Activated CD4-positive, alpha-beta T cell treated with anti-CD3 and anti-CD28 coated beads for 24 hours (primary cell): Measurements from ENCODE around the gene TBC1D9.
"Not testable (repeated sequence)": the region's sequence is repeated elsewhere in the genome, so short reads cannot be mapped to it uniquely, and the experiment has no call there.

ENCODE experiments used
- DNase-seq, 2 donors: peaks; one replicate each; pipeline ENCODE4 v3.0.0-alpha.2; 2020; ENCODE audit warnings: low read depth in 2 of 2

Gene TBC1D9

DNA sequence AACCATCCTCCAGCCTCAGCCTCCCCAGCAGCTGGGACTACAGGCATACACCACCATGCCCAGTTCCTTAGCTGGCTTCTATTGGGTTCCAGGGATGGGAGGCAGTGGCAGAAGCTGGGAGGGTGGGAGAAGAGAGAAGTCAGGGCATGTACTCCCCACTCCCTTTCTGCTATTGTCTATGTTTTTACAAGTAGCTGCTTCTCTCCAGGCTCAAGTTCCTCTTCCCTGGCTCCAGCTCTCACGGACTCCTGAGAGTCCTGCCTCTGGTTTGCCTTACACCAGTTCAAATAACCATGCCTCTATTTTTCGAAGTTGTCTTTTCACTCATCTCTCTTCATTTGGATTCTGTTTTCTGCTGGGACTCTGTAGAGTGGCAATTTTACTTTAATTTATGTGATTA lies 2.9 kb downstream of the TBC1D9 start:
- no peak for DNase-seq

DNA sequence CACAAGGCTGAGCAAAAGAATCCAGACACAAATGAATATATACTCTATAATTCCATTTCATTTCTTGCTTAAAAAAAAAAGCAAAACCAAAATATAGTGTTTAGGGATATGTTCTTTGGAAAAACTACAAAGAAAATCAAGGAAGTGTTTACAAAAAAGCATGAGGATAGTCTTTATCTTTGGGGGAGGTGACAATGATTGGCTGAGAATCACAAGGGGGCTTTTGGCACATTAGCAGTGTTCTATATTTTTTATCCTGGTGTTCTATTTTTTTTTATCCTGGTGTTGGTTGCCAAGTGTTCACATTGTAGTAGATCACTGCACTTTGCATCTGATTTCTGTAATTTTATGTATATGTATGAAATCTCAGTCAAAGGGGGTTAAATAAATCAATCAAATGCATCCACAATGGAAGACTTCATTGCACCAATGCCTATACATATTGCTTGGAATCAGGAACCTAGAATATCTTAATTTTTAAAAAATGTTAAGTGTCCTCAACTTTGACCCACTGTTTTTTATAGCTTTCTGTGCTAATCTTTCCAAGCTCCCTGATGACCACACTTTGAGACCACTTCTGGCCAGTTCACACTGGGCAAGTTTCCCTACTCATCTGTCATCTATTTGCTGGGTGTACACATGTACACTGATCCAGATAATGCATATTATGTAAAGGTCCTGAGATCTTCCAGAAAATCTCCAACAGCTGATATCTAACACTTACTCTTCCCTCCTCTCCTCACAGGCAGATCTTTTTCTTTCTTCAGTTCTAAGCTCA lies 3.7 kb downstream of the TBC1D9 start:
- no peak for DNase-seq

DNA sequence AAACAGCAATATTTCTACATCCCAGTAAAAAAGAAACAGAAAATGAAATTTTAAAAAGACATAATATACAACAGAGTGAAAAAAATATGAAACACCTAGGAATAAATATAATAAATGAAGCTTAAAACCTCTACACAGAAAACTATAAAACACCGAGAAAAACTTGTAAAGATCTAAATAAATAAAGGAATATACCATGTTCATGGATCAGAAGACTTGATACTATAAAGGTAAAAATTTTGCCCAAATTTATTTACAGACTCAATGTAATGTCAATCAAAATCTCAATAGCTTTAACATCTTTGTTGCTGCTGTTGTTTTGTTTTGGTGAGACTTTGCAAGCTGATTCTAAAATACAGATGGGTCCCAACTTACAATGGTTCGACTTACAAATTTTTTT lies 5.7 kb downstream of the TBC1D9 start:
- no peak for DNase-seq

DNA sequence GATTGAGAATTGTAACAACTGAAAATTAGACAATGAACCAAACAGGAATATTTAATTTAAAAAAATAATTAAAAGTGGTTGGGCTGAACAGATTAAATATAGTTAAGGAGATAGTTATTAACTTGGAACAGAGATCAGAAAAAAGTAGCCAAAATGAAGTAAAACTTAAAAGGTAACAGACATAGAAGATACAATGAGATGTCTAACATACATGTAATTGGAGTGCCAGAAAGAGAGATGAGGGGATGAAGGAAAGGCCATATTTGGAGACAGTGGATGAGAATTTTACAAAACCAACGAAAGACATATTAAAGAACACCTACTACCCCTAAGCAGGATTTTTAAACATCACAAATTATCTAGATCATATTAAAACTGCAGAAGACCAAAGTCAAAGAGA lies 8.0 kb downstream of the TBC1D9 start:
- no peak for DNase-seq

DNA sequence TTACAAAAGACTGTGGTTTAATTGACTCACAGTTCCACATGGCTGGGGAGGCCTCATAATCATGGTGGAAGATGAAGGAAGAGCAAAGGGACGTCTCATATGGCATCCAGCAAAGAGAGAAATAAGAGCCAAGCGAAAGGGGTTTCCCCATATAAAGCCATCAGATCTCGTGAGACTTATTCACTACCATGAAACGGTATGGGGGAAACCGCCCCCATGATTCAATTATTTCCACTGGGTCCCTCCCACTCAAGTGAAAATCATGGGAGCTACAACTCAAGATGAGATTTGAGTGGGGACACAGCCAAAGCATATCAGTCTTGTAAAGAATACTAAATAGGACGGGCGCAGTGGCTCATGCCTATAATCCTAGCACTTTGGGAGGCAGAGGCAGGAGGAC lies 9.6 kb downstream of the TBC1D9 start:
- not testable (repeated sequence) for DNase-seq

DNA sequence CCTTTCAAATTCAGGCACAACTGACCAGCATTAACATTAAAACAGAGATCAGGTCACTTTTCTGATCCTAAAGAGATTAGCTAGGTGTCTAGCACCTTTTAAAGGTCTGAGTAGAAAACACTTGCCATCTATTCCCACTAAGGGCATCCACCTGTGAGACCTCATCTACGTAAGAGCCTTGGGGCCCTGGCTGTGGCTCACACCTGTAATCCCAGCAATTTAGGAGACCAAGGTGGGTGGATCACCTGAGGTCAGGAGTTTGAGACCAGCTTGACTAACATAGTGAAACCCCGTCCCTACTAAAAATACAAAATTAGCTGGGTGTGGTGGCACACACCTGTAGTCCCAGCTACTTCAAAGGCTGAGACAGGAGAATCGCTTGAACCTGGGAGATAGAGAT lies 11.8 kb downstream of the TBC1D9 start:
- DNase-seq, result no peak

DNA sequence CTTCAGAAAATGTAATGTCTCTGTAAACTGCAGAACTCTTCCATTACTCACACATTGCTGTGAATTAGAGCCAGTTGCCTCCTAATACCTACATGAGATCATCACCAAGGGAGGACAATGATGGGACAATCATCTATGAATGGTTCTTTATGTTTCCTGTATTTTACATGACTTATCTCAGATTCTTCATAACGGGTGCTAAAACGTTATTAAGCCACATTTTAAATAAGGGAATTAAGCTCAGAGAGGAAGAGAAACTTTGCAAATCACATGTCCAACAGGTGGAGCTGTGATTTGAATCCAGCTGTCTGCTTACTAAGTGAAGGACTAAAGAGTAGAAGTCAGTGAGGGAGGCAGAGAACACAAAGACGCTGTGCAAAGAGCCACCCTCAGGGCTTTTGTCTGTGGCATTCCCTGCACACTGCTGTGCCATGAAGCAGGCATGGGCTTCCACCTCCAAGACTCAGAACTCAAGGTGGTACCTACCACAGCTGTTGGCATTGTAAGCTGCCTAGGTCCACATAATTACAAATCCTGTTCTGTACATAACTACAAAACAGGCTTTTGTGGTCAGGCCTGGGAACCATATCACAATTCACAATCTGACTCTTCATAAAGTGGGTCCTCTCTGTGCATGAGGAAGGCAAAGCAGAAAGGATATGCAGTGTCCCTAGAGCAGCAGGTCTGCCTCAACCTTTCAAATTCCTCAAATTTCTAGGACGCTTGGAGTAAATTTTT lies 12.8 kb downstream of the TBC1D9 start:
- no peak for DNase-seq

DNA sequence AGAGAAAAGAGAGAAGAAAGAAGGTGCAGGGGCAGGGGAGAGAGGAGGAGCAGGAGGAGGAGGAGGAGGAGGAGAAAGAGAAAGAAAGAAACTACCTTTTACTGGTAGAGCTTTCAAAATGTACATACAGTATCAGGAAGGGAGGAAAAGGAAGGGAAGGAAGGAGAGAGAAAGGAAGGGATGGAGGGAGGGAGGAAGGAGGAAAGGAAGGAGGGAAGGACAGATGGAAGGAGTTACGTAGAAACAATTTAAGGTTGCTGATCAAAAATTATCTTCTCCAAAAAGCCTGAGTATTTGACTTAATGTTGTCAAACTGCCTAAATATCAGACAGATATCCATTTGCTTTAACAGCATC lies 13.4 kb downstream of the TBC1D9 start:
- DNase-seq, result no peak

DNA sequence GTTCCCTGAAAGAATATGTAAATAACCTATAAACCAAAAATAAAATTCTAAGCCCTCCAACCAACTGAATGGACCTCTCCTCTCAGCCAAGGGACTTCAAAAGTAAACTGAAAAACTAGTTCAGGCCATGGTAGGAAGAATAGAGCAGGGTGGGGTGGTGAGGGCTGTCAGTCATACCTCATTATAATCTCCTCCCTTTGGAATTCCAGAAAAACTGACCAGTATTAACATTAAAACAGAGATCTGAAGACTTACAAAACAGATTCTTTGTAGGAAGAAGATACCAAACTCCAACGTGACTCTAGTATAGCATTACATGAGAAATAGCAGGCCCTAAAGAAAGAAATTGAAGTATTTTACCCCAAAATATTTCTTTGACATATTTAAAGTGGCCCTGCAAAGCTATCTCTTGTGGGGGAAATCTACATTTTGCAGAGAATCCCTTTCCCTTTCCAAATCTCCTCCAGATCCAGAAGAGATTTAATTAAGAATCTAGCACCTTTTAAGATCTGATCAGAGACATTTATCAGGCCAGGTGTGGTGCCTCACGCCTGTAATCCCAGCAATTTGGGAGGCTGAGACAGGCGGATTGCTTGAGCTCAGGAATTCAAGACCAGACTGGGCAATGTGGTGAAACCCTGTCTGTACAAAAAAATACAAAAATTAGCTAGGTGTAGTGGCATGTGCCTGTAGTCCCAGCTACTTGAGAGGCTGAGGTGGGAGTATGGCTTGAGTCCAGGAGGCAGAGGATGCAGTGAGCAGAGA lies 15.1 kb downstream of the TBC1D9 start:
- DNase-seq, result no peak

DNA sequence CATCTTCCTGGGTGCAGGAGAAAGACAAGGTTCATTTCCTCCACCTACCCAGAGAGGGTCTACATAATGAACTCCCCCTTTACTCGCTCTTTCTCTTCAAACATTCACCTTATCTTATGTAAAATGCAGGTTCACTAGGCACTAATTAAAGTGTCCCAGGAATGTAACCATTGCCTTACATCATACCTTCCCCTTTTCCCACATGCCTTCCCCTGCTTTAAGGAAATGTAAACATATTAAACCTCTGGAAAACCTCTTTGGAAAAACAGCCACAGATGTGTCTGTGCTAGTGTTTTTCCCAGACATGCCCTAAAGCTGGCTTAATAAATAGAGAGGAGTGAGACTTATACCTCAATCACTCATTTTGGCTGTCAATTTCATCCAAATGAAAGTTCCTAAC lies 15.8 kb downstream of the TBC1D9 start:
- DNase-seq, result no peak

DNA sequence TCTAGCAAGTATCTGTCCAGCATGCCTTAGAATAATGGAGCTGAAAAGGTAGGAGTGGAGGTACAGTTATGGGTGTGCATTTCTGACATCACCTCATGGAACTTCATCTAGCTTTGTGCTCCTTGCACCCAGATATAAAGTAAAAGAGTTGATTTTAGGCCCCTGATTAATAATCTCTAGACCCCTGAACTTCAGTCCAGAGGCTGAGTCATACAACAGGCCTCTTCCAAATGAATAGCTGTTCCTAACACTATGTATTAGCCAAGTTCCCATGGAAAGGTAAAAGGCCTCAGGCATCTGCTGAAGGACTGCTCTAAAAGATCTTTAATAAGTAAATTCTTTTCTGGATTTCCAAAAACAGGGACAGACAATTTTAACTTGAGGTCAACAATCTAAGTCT lies 16.2 kb downstream of the TBC1D9 start:
- no peak for DNase-seq

DNA sequence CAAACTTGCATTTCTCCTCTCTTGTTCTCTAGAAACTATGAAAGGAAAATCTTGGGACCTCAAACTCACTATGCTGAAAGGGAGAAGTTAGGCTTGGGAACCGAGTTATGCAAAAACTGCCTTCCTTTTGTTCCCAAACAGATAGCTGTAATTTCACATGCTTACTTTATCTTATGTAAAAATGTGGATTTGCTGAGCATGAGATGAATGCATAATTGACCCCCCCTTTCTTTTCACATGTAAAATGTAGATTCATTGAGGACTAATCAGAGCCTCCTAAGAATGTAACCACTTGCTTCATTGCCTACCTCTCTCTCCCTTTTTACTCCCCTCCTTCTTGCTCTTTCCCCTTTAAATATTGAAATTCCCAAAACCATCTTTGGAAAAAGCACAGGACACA lies 18.0 kb downstream of the TBC1D9 start:
- no peak for DNase-seq

DNA sequence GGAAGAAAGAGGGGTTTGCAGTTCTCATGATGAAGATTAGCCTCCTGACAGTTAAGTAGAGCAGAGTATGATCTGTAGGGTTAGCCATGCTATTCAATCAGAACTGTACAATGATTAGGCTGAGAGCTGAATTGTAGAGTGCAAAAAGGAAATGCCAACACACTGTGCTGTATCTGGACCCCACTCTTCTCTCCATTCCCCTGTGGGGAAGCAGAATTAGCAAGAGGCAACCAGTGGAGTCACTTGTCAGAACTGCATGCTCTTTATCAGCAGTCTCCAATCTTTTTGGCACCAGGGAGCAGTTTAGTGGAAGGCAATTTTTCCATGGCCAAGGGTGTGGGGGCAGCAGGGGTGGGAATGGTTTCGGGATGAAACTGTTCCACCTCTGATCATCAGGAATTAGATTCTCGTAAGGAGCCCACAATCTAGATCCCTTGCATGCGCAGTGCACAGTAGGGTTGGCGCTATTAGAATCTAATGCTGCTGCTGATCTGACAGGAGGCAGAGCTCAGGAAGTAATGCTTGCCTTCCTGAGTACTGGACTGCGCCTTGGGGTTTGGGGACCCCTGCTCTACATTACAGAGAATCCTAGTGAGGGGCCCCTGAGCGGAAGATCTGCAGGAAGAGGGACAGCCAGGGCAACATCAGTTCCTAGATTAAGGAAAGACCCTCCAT lies 19.4 kb downstream of the TBC1D9 start:
- DNase-seq, result no peak

DNA sequence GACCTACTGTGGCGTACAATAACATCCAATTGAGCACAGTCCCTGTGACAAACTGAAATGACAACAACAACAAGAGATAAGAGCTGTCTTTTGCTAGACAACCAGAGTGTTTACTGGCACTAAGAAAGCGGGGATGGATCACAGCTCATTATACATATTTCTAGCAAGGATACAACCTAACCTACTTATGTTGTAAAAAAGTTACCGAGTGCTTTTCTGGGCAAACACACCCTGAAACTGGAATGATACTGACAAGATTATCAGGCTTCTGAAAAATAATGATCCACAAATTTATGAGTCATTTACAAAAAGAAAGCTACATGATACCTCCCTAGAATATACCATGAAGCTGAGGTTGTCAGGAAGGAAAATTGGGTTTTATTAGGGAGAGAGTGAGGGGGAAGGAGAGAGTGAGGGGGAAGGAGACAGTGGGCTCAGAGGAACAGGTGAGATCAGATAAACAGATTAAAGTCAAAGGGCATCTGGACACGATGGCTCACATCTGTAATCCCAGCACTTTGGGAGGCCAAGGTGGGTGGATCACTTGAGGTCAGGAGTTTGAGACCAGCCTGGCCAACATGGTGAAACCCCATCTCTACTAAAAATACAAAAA lies 20.3 kb downstream of the TBC1D9 start:
- DNase-seq, result no peak

DNA sequence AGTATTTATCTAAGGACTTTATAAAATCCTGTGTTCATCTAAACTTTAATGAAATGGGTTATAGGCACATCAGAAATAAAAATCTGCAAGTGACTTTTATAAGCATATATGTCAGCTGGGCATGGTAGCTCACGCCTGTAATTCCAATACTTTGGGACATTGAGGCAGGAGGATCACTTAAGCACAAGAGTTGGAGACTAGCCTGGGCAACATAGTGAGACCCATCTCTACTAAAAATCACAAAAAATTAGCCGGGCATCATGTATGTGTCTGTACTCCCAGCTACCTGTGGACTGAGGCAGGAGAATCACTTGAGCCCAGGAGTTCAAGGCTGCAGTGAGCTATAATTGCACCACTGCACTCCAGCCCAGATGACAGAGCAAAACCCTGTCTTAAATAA lies 20.9 kb downstream of the TBC1D9 start:
- DNase-seq, result no peak

DNA sequence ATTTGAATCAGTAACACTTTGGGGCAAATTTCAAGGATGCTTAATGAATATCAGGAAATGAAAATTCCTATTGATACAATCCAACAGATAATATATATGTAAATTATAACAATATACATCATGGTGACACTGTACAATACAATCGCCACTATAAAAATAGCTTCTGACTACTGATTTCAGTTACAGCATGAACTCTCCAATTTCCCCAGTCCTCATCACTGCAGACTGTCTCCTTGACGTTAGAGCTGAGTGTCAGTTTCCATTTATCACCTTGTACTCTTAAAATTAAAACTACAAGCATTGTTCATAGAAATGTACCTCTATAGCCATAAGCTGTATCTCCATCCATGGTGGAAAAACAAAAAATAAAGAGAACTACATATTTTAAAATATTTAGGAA lies 23.4 kb downstream of the TBC1D9 start:
- DNase-seq, result no peak

DNA sequence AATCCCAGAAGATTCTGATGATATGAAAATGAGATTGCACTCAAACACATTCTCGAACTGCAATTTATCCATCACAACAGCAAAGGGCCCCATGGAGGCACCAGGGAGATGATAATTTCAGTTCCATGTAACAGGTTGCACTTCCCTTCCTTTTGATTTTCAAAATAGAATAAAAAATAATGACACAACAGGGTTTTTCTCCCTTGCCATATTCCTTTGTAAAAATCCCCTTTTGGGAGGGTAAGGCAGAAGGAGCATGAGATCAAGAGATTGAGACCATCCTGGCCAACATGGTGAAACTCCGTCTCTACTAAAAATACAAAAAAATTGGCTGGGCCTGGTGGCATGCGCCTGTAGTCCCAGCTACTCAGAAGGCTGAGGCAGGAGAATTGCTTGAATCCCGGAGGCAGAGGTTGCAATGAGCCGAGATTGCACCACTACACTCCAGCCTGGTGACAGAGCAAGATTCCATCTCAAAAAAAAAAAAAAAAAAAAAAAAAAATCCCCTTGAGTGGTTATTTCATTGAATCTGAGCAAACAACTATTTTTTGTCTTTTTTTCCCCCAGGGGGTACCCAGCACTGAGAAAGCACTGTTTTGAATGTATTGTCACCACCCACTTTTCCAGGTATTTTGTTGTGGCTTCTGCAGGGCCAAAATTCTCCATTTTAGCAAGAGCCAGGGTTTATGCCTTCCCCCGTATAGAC lies 26.7 kb downstream of the TBC1D9 start:
- no peak for DNase-seq

DNA sequence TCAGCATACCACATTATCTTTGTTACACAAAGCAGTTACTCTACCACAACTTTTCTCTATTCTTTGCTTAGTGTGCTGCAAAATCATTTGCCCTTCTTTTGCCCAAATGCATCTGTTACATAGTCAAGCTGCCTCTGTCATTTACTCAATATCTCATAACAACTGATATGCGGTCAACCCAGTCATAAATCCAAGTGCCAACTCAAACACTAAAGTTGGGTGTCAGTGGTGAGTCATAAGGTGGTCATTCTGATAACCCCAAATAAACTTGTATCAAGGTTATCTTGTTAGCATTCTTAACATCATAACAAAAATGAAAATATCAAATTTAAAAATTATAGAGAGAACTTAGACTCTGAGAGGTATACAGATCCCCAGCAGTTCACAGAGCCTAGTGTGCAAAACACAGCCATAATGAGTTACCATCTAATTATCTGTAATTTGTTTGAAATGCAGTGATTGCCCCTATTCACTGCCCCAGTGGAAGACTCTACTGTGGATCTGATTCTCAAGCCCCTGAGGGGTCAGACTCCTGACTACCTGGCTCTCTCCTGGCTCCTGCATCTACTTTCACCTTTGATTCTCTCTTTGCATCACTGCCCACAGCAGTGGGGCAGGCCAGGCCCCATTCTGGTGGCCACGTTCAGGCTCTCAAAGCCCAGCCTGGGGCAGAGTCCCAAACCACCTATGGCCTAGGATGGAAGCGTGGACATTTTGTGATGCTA lies 29.2 kb downstream of the TBC1D9 start:
- DNase-seq, result no peak

DNA sequence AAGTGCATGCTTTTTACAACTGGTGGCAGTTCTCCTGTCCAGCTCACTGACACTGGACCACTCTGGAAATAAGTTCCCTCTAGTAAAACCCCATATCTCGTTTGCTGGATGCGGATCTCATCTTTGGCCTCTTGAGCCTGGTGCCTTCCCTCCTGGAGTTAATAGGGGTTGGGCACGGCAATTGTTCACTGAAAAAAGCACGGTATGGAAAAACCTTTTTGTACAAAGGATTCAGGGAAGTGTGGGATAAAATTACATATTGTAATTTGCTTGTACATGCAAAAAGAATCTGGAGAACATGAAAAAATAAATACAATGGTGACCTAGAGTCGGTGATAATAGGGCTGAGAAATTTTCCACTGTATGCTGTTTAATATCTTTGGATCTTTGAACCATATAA lies 30.6 kb downstream of the TBC1D9 start:
- no peak for DNase-seq

DNA sequence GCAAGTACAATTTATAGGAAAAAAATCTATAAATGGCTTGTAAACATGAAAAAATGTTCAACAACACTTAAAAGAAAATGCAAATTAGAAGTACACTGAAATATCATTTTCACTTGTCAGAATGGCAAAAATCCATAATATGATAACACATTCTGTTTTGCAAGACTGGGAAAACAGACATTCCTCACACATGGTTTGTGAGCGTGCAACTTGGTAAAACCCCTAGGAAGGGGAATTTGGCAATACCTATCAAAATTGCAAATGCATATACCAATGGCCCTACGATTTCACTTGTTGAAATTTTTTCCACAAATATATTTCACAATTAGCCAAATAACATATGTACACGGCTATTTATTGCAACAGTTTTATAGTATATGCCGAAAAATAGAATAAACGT lies 31.4 kb downstream of the TBC1D9 start:
- DNase-seq, result no peak
